HL-60 (cell line): ENCODE measurements around the gene LPIN1.

Experiments used
- TF ChIP-seq, protein P1 (sequence below): IDR thresholded peaks from one replicate; pipeline ENCODE4 v1.5.1; 2011; ENCODE audit warnings: low read length, control low read depth, inconsistent platforms; ENCODE audit not compliant: insufficient read depth
- TF ChIP-seq, protein P2 (sequence below): IDR thresholded peaks from 2 replicates; pipeline ENCODE4 v1.6.1; 2012; ENCODE audit warnings: low read depth; ENCODE audit not compliant: insufficient replicate concordance

DNA sequence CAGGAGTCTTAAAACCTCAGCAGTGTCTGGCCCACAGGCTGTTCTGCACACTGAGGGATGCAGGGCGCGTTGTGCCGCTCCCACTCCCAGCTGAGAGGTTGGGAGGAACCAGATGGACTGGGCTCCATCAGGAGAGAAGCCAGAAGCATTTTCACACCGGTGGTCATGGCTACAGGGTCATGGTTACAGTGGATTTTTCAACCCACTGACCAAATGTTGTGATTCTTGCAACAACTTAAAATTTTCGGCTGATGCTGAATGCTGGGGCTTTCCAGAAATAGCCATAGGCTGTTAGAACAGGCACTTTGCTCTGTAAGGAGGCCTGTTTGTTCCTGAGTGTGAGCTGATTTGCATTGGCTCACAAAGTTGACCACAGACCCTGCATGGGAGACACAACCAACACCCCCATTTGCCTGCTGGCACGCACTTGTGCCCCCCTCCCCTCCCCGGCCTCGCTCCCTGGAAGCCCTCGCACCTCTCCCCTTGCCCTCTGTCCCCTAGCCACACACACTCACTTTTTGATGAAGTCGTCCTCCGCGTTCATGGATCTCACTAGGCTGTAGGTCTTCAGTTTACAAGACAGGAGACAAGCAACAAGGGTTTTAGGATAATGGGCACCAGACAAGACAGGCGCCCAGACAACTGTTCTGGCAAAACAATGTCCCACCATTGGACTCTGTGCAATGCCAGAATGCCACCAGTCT lies 3.4 kb downstream of the LPIN1 start:
- TF ChIP-seq, protein P1, sequence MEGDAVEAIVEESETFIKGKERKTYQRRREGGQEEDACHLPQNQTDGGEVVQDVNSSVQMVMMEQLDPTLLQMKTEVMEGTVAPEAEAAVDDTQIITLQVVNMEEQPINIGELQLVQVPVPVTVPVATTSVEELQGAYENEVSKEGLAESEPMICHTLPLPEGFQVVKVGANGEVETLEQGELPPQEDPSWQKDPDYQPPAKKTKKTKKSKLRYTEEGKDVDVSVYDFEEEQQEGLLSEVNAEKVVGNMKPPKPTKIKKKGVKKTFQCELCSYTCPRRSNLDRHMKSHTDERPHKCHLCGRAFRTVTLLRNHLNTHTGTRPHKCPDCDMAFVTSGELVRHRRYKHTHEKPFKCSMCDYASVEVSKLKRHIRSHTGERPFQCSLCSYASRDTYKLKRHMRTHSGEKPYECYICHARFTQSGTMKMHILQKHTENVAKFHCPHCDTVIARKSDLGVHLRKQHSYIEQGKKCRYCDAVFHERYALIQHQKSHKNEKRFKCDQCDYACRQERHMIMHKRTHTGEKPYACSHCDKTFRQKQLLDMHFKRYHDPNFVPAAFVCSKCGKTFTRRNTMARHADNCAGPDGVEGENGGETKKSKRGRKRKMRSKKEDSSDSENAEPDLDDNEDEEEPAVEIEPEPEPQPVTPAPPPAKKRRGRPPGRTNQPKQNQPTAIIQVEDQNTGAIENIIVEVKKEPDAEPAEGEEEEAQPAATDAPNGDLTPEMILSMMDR, result no peak
- TF ChIP-seq, protein P2, sequence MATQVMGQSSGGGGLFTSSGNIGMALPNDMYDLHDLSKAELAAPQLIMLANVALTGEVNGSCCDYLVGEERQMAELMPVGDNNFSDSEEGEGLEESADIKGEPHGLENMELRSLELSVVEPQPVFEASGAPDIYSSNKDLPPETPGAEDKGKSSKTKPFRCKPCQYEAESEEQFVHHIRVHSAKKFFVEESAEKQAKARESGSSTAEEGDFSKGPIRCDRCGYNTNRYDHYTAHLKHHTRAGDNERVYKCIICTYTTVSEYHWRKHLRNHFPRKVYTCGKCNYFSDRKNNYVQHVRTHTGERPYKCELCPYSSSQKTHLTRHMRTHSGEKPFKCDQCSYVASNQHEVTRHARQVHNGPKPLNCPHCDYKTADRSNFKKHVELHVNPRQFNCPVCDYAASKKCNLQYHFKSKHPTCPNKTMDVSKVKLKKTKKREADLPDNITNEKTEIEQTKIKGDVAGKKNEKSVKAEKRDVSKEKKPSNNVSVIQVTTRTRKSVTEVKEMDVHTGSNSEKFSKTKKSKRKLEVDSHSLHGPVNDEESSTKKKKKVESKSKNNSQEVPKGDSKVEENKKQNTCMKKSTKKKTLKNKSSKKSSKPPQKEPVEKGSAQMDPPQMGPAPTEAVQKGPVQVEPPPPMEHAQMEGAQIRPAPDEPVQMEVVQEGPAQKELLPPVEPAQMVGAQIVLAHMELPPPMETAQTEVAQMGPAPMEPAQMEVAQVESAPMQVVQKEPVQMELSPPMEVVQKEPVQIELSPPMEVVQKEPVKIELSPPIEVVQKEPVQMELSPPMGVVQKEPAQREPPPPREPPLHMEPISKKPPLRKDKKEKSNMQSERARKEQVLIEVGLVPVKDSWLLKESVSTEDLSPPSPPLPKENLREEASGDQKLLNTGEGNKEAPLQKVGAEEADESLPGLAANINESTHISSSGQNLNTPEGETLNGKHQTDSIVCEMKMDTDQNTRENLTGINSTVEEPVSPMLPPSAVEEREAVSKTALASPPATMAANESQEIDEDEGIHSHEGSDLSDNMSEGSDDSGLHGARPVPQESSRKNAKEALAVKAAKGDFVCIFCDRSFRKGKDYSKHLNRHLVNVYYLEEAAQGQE, result no peak
